ENCODE data around the gene ESYT2.
A peak's percentile ranks its signal among the peaks of the same experiment; 100 is the strongest.

Gene ESYT2

DNA sequence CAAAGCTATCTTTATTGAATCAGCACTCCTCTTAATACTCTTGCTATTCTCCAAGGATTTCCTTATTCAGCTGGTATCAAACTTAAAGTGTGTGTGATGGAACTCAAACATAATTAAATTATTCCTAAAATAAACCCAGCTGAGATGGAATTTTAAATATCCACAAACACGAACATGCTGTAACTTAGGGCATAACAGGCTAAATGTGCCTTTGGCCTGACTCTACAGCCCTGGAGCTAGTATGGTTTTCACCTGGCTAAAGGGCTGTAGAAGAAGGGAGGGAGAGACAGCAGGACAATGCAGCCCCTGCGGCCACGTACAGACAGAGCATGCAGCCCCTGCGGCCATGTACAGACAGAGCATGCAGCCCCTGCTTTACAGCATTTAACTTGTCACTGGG is 34.0 kb downstream of the ESYT2 start:
- no peak for DNase-seq

DNA sequence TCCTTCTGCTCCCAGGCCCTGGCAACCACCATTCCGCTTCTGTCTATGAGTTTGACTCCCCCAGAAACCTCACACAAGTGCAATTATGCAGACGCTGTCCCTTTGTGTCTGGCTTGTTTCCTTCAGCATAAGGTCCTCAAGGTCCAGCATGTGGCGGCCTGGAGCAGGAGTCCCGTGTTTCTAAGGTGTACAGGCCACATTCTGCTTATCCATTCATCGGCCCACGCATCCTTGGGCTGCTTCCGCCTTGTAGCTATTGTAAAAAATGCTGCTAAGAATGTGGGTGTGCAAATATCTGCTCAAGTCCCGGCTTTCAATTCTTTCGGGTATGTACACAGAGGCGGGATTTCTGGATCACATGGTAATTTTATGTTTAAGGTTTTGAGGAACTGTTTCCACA is 38.2 kb downstream of the ESYT2 start:
- DNase-seq, result no peak

DNA sequence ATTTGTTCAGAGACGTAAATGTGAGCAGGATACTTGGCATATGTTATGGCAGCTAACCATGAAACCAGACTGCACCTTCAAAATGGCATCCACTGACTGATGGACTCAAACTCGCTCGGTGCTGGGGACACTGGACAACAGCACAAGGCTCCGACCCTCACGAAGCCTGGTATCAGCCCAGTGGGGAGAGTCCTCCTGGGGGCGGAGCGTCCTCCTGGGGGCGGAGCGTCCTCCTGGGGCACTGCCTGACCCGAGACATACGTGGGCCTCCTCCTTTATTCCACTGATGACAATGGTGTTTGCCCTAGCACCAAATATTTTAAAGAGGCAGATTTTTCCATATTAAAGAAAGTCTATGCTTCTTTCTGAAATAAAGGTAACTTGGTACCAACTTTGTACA is 39.5 kb downstream of the ESYT2 start:
- DNase-seq, result no peak

DNA sequence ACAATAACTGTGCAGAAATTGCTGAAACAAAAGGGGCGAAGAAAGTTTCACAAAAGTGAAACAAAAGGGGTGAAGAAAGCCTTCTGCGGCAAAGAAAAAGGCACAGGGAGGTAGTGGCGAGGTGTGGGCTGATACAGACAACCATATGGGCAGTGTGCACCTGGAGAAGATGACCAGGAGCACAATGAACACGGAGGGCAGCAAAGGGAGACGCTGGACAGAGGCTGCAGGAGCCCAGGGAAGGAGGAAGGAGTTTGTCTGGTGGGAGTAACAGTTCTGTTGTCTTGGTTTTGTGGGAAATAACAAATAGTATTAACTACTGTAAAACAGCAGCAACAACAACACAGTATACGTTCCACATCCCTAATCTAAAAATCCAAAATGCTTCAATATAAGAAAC is 42.4 kb downstream of the ESYT2 start:
- no peak for DNase-seq

DNA sequence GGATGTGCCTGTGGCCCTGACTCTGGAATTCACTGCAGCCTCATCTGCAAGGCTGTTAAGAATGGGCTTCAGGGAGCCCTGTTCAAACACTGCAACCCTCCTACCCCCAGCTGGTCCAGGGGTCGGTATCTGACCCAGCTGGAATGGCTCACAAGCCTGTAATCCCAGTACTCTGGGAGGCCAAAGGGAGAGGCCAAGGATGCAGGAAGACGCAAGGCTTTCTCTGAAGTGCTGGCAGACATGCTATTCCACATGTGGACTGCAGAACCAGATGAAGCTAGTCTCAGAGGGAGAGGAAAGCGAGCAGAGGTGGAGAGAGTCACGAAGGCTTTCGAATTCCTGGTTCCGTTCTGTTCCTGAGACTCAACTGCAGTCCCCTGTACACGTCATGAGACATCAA is 45.0 kb downstream of the ESYT2 start:
- DNase-seq, result no peak

DNA sequence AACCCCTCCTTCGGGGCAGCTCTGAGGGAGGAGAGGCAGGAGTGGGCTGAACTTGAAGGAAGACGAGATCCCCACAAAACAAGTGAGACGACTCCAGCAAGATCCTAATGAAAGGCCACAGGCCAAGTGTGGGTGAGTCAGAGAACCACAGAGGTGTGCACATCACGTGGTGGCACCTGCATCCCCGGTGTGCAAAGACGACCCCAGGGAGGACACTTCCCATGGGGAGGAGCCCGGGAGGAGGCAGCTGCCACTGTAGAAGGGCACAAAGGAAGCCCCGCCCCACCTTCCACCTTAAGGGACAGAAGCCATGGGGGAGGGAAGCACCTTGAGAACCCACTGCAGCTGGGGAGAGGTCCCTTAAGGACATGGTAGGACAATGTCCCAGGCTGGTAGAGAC is 45.7 kb downstream of the ESYT2 start:
- no peak for DNase-seq

DNA sequence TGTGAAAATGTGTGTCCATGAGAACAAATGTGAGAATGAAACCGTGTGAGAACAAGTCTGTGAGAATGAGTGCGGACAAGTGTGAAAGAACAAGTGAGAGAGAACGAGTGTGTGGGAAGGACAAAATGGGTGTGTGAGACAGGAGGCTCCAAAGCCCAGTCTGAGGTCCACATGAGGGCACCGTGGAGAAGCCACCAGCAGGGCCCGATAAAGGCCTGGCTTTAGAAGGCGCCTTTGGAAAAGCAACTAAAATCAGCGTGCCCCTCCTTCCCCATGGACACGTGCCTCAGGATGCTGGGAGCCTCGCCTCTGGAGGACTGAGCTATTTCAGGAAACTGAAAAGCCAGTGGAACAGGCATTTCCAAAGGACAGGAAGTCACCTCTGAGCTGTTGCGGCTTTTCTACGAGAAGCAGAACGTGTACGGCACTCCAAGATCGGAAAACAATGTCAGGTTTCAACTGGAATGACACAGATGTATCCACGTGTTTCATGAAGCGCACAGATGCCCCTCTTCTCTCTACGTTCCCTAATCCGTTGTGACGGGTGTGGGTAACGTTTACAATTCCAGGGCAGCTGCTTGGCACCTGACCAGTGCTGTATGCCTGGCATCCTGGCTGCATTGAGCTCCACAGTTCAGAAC is 46.4 kb downstream of the ESYT2 start:
- DNase-seq, result peak; percentile 51 to 83

DNA sequence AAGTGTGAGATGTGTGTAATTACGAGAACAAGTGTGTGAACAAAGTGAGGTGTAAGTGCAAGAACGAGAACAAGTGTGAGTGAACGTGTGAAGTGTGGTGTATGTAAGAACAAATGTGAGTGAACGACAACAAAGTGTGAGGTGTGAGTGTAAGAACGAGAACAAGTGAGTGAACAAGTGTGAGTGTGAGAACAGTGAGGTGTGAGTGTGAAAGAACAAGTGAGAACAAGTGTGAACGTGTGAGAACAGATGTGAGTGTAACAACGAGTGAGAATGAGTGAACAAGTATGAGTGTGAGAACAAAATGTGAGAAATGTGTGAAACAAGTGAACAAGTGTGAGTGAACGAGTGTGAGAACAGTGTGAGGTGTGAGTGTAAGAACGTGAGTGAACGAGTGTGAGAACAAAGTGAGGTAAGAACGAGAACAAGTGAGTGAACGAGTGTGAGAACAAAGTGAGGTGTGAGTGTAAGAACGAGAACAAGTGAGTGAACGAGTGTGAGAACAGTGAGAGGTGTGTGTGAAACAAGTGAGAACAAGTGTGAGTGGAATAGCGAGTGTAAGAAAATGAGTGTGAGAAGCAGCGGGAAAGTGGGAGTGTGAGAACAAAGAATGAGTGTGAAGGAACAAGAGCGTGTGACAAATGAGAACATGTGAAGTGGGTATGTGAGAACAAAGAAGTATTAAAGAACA is 47.2 kb downstream of the ESYT2 start:
- DNase-seq, result no peak

DNA sequence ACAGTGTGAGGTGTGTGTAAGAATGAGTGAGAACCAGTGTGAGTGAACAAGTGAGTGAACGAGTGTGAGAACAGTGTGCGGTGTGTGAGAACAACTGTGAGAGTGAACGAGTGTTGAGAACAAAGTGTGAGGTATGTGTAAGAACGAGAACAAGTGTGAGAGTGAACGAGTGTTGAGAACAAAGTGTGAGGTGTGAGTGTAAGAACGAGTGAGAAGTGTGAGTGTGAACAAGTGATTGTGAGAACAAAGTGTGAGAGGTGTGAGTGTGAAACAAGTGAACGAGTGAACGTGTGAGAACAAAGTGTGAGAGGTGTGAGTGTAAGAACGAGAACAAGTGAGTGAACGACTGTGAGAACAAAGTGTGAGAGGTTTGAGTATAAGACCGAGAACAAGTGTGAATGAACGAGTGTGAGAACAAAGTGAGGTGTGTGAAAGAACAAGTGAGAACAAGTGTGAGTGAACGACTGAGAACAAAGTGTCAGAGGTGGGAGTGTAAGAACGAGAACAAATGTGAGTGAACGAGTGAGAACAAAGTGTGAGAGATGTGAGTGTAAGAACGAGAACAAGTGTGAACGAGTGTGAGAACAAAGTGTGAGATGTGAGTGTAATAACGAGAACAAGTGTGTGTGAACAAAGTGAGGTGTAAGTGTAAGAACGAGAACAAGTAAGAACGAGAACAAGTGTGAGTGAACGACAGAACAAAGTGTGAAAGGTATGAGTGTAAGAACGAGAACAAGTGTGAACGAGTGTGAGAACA is 47.9 kb downstream of the ESYT2 start:
- DNase-seq, result no peak

DNA sequence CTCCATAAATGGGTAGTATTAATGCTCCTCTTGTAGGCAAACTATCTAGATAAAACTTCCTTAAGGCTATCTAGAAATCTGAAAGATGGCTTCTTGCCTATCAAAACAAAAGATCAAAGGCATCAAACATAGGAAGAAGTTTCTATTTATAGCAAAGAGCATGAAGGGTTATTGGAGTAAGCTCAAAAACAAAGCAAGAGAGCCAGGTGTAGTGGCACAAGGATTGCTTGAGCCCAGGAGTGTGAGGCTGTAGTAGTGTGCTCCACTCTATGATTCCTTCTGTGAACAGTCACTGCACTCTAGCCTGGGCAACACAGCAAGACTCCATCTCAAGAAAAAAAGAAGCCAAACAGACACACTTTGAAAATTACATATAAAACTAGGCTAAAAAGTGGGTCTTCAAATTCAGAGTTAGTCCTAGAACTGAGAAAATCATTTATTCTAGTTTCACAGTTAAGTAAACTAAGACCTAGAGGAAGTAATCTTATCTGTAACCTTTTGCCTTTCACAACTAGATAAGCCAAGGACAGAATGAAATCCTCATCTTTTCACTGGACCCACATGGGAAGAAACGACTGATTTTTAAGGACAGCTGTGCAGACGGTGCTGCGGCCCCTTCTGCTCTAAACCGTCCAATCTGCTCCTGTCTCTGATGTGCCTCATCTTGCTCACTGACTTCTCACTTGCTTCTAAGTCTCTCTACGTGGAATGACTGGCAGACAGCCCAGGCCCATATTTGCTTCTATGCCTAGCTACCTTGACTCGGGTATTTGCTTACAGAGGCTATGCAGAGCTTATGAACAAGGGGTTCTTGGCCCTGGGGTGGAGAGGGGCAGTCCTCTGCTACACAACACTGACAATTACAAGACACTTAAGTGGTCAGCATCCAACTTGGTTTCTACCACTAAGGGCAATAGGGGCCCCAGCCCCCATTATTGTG is 50.0 kb downstream of the ESYT2 start:
- DNase-seq, result no peak

DNA sequence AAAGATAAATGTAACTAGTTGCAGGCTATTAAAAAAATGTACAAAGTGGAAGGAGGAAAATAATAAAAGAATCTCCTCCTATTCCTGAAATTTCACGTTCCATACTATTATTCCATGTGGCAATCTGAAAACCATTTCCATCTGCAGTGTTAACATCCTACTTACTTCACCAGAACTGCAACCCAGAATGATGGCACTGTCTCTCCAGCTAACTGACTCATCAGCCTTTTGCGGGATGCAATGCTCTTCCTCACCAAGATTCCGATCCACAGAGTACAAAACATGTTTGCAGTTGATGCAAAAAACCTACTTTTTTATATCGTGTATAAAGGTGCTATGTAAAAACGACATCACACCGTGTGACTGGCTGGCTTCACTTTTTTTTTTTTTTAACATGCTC is 50.8 kb downstream of the ESYT2 start:
- no peak for DNase-seq

DNA sequence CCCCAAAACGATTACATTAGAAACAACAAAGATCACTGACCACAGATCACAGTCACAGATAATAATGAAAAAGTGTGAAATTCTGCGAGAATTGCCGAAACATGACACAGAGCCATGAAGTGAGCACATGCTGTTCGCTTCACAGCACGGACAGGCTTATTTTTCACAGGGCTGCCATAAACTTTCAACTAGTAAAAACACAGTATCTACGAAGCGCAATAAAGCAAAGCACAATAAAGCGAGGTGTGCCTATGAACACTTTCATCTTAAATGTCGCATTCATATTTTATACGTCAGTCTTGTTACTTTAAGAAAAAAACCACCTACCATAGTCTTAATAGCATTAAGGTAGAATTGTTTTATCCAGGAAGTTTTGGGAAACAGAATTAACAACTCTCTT is 51.5 kb downstream of the ESYT2 start:
- no peak for DNase-seq

DNA sequence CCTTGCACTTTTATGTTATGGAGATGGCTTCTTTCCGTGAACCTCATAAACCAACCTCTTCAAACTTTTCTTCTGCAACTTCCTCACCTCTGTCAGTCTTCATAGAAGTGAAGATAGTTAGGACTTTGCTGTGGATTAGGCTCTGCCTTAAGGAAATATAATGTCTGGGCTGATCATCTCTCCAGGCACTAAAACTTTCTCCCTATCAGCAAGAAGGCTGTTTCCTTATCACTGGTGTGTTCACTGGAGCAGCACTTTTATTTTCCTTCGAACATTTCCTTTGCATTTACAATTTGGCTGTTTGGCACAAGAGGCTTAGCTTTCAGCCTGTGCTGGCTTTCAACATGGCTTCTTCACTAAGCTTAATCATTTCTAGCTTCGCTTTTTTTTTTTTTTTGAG is 52.8 kb downstream of the ESYT2 start:
- no peak for DNase-seq

DNA sequence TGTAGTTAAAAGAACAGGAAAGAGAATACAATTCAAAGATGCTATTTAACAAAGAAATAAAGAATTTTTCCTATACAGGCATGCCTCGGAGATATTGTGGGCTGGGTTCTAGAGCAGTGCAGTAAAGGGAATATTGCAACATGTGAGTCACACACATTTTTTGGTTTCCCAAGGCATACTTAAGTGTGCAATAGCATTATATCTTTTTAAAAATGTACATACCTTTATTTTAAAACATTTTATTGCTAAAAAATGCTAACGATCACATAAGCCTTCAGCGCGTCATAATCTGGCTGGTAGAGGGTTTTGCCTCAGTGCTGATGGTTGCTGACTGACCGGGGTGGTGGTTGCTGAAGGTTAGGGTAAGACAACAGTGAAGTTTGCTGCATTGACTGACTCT is 54.4 kb downstream of the ESYT2 start:
- DNase-seq, result no peak

DNA sequence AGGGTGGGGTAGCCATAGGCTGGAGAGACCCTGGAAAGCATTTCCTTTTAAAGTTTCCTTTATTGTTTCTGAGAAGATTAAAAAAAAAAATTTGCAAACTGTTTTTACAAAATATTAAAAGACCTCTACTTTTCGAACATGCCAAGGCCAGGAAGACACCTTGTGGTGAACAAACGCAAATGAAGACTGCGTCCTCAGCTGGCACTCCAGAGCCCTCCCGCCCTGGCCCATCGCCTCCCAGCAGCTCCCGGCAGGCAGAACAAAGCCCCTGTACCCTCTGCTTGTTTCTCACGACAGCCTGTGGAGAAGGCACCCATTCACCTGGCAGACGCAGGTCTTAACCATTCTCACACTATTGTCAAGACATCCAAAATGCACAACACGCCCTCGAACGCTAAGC is 56.4 kb downstream of the ESYT2 start:
- no peak for DNase-seq

DNA sequence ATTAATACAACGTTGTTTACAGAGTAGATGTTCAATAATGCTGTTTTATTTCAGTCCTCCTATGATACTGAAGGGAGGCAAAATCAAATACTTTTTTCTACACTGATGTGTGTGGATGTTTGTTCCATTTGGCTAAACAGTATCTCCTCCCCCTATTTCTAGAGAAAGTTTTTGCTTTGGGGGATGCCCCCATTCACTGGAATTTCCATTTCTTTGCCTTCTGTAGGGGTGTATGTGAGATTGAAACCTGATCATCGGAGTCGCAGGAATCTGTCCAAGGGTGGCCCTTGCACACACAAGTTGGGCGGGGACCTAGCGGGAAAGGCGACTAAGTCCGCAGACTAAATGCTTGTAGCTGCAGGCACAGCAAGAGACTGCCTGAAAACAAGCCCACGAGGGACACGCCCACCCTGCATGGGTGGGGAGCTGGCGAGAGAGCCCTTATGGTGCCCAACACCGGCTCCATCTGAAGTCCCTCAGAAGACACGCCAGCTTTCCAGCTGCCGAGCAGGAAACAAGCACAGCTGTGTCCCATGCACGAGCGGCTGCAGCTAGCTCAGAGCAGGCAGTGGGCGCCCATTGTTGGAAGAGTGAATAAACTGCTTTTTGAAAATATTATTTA is 58.0 kb downstream of the ESYT2 start:
- no peak for DNase-seq

DNA sequence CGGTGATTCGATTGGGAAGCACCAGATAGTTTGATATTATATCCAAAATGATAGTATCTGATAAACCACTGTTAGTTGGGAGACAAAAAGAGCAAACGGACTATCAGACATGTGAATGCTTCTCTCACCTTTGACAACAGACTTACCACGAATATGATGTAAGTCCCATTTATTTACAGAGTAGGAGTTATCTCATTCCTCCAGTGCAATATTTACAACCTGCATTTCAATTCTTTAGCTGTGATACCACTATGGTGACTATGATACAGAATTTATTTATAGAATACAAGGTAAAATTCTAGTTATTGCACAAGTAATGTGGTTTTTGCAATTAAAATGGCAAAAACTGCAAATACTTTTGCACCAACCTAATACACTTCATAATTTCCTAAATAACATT is 61.6 kb downstream of the ESYT2 start:
- DNase-seq, result no peak

DNA sequence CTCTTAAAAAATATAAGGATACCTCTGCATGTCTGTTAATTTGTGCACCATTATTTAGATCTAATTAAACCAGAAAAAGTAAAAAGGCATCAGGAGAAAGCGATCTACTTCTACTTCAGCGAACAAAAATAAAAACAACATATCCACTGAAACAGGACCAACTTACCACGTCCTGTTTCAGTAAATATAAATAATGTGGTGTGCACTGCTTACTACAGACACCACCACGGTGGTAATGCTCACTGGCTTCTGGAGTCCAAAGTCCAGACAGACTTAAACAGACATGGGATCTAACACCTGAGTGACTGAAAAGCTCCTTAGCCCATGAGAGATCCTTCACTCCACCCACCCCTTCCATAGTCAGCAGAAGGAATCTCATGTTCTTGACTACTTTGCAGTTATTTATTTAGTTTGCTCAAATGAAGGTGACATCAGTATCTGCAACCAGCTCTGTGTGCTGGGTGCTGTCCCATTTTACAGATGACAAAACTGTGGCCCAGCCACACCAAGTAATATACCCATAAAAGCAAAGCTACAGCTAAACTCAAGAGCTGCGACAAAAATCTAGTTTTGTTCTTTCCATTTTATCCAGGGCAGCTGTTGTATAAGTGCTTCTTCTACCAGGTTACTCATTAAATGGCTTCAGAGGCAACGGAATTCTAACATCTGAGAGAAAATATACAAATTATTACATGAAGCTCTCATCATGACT is 62.6 kb downstream of the ESYT2 start:
- no peak for DNase-seq

DNA sequence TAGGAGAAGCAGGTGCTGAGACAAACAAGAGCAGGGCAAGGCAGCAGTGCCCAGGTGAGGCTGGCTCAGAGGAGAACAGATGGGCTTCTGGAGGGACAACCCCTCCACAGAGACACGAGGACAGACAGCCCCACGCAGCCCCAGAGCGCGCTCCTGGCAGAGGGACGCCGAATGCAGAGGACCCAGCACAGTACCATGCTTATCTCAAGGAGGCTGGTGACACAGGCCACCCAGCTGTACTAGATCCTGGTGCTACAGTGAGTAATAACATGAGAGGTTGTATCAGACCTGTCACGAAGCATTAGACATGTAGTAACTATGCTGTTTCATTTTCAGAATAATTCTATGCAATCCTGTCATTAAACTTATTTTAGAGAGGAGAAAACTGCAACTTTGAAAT is 64.3 kb downstream of the ESYT2 start:
- no peak for DNase-seq

DNA sequence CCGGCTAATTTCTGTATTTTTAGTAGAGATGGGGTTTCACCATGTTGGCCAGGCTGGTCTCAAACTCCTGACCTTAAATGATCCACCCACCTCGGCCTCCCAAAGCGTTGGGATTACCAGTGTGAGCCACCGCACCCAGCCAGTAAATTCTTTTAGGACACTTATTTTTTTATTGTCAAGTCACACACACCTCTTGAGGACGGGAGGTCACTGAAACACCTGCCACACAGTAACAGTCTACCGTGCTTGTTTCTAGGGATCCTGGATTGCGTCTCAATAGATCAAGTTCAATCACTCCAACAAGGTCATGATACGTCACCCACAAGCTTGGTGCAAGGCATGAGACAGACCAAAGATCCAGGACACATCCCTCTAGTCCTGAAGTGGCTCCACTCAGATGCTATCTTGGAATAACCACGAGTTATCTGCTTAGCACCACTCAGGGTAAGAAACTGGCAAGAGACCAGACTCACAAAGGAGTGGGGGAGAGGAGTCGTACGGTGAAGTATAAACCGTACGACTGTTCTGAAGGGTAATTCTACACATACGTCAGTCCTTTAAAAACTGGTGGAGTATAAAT is 65.8 kb downstream of the ESYT2 start:
- DNase-seq, result no peak

DNA sequence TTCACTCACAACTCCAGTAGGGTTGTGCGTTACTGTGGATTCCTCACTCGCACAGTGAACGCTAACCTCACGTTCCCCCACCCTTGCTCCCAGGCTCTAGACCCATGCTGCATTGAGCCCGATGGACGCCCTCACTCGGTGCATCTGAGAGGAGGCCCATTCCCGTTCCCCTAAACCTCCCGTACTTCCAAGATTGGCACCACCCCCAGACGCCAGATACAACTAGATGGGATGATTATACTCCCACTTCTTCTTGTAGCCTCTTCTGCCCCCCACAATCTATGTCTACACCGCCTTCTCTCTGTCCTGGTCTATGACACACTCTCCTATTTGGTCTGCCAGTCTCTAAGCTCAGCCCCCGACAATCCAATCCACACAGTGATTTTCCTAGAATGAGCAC is 67.4 kb downstream of the ESYT2 start:
- DNase-seq, result no peak

DNA sequence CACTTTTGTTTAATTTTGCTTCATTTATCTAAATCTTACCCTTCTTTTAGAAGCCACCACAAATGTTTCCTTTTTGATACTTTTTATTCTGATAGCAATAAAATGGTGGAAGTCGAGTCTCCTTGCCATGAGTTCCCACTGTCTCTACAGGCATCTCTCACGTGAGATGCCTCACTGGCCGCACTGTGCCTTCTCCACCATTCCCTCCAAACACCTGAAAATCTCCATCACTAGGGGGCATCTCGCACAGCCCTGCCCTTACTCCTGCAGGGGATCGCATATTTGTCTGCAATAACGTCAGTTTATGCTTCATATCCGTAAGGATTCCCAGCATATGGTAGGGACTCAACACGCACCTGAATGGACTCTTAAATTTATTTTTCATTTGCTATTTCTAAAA is 68.4 kb downstream of the ESYT2 start:
- no peak for DNase-seq

All from SHP77 (cell line).